Rectal smooth muscle tissue (tissue), 1 donor: ENCODE results near the gene ST8SIA5.

ENCODE experiments used
- H3K27ac ChIP-seq: one replicate; pipeline ENCODE4 v1.7.0; 2013; ENCODE audit warnings: low read depth, low read length, inconsistent platforms
- H3K27me3 ChIP-seq: one replicate; pipeline ENCODE4 v1.7.0; 2013; ENCODE audit warnings: low read length; ENCODE audit not compliant: control insufficient read depth, insufficient read depth
- H3K36me3 ChIP-seq: one replicate; pipeline ENCODE4 v1.7.0; 2013; ENCODE audit warnings: low read length; ENCODE audit not compliant: control insufficient read depth, insufficient read depth
- H3K4me1 ChIP-seq: one replicate; pipeline ENCODE4 v1.7.0; 2013; ENCODE audit warnings: low read length; ENCODE audit not compliant: control insufficient read depth, insufficient read depth
- H3K4me3 ChIP-seq: one replicate; pipeline ENCODE4 v1.7.0; 2013; ENCODE audit warnings: low read length
- H3K9ac ChIP-seq: one replicate; pipeline ENCODE4 v1.7.0; 2013; ENCODE audit warnings: low read length

The ST8SIA5 gene

GRCh38 chr18:46628206-46628605 lies 128.6 kb downstream of the ST8SIA5 start:
- Histone ChIP-seq H3K27ac (no peak overlapping the region), H3K4me1 (peaks cover 6% of the 10 kb centered on the region), H3K27me3 (no peaks in the 10 kb centered on the region), H3K36me3 (no peaks in the 10 kb centered on the region), H3K4me3 (no peak overlapping the region), H3K9ac (no peak overlapping the region)

- H3K4me3 ChIP-seq = no peak overlapping the region
- H3K27me3 ChIP-seq = no peaks in the 10 kb centered on the region
- H3K9ac ChIP-seq = no peak overlapping the region
- H3K36me3 ChIP-seq = no peaks in the 10 kb centered on the region
- H3K27ac ChIP-seq = no peak overlapping the region
- peaks cover 7% of the 10 kb centered on the region for H3K4me1 ChIP-seq
Observed at GRCh38 chr18:46627136-46627535, 129.7 kb downstream of the ST8SIA5 start.

GRCh38 chr18:46625069-46625468 lies 131.8 kb downstream of the ST8SIA5 start:
- Histone ChIP-seq H3K4me3 (no peak overlapping the region), H3K9ac (no peak overlapping the region), H3K27ac (no peak overlapping the region), H3K4me1 (peaks cover 7% of the 10 kb centered on the region), H3K36me3 (no peaks in the 10 kb centered on the region), H3K27me3 (no peaks in the 10 kb centered on the region)

DNA sequence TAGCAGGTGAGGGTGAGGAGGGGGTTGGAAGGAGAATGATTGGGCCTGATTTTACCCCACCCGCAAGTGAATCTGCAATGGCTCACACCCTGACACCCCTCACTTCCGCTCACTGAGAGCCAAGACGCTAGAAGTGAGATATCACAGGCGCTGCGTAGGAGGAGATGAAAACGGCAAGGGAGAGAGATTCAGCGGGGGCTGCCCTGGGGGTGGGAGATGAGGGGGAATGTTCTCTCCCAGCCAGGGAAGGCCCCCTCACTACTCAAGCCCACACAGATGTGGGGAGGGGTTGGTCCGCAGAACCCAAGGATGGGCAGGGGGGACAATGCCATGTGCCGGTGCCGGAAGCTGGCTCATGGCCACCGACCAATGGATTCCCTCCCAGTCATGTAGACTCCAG lies 132.7 kb downstream of the ST8SIA5 start:
- Histone ChIP-seq H3K9ac (no peak overlapping the region), H3K4me1 (peaks cover 7% of the 10 kb centered on the region), H3K4me3 (no peak overlapping the region)

GRCh38 chr18:46623541-46623940 lies 133.3 kb downstream of the ST8SIA5 start:
- Histone ChIP-seq H3K27ac (peak overlapping the region; percentile 34), H3K4me3 (no peak overlapping the region), H3K9ac (peak overlapping the region; percentile 12), H3K36me3 (no peaks in the 10 kb centered on the region), H3K27me3 (no peaks in the 10 kb centered on the region), H3K4me1 (peaks cover 7% of the 10 kb centered on the region)

More for the DNA sequence above, 132.7 kb downstream of the ST8SIA5 start:
- H3K27ac ChIP-seq = no peak overlapping the region
- no peaks in the 10 kb centered on the region for H3K36me3 ChIP-seq
- H3K27me3 ChIP-seq = no peaks in the 10 kb centered on the region

- no peaks in the 10 kb centered on the region for H3K36me3 ChIP-seq
- no peak overlapping the region for H3K9ac ChIP-seq
- H3K27me3 ChIP-seq = no peaks in the 10 kb centered on the region
- peak overlapping the region; percentile 34 for H3K27ac ChIP-seq
- H3K4me3 ChIP-seq = no peak overlapping the region
- peaks cover 7% of the 10 kb centered on the region for H3K4me1 ChIP-seq
Observed at GRCh38 chr18:46622999-46623398, 133.9 kb downstream of the ST8SIA5 start.

DNA sequence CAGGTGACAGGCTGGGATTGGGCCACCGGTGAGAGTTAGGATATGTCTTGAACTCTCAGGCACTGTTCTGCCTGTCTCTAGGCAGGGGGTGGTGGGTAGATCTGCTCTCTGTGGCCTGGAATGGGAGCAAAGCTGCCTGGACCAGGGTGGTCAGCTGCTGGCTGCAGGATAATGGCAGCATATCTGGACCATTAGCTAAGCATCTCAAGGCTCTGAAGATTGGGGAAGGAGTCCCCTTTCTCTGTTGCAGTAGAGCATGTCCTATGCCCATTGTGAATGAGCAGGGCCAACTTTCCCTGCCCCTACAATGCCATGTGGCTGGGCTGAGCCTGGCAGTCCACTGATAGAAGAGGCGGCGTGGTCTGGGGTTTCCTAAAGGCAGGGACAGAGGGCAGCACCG lies 134.4 kb downstream of the ST8SIA5 start:
- H3K27me3 ChIP-seq = no peaks in the 10 kb centered on the region
- H3K4me1 ChIP-seq = peaks cover 7% of the 10 kb centered on the region
- no peak overlapping the region for H3K9ac ChIP-seq
- no peak overlapping the region for H3K4me3 ChIP-seq
- no peaks in the 10 kb centered on the region for H3K36me3 ChIP-seq
- H3K27ac ChIP-seq = no peak overlapping the region

- Histone ChIP-seq H3K4me3 (no peak overlapping the region), H3K27me3 (no peaks in the 10 kb centered on the region), H3K4me1 (peaks cover 7% of the 10 kb centered on the region), H3K36me3 (no peaks in the 10 kb centered on the region), H3K9ac (no peak overlapping the region), H3K27ac (no peak overlapping the region)
Observed at GRCh38 chr18:46621871-46622270, 135.0 kb downstream of the ST8SIA5 start.

DNA sequence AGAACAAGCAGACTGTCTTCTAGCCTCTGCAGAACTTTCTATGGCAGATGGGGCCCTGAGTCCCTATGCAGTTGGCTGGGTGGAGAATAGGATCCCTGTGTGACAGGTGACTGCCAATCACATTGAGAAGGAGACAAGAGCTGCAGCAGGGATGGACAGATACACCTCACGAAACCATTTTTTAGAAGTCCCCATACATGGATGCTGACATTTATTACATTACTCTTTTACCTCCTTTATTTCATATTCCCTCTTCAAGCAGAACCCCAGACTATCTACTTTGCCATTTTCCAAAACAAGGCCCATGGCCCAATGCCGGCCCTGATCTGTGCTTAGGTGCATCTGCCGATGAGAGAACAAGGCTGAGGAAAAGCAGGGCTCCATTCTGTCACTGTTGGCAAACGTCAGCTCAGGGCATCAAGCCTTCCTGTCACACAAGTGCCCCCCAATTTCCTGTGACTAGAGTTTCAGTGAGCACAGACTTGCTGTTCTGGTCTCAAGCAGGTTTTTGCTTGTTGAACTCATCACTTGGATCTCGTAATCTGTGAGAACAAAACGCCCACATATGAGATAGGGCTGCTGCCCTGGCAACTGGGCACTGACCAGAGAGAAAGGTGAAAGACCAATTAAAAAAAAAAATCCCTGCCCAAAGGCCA lies 135.6 kb downstream of the ST8SIA5 start:
- Histone ChIP-seq H3K9ac (no peak overlapping the region), H3K4me3 (no peak overlapping the region), H3K27ac (no peak overlapping the region), H3K4me1 (peaks cover 7% of the 10 kb centered on the region), H3K36me3 (no peaks in the 10 kb centered on the region), H3K27me3 (no peaks in the 10 kb centered on the region)

DNA sequence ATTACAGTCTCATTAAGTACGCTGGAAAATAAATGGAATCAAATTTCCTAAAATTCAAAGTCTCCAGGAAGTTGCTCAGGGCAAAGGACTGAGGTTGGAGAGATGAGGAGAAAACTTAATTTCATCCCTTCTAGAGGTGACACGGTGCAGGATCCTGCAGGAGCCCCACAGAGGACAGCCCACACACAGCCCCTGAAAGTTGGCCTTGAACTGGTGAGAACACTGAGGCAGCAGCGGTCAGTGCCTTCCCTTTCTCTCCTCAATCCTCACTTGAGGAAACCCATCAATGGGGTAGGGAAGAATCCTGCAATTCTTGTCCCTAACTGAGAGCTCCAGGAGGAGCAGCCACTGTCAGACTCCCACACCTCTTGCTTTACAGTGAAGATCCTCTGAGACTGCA lies 137.3 kb downstream of the ST8SIA5 start:
- Histone ChIP-seq H3K4me1 (peaks cover 7% of the 10 kb centered on the region), H3K36me3 (no peaks in the 10 kb centered on the region), H3K4me3 (no peak overlapping the region), H3K27ac (no peak overlapping the region), H3K9ac (no peak overlapping the region), H3K27me3 (no peaks in the 10 kb centered on the region)
